HAP-1 (cell line): ENCODE data around the gene SDR42E1.
"Not testable (repeated sequence)": the region's sequence is repeated elsewhere in the genome, so short reads cannot be mapped to it uniquely, and the experiment has no call there.

Experiments
- DNase-seq, 2 experiments: peaks; one replicate each; pipeline ENCODE4 v3.0.0-alpha.2; 2016 to 2020; ENCODE audit warnings: low spot score in 2 of 2
- H3K27me3 ChIP-seq: fragments of 250-450 bp; sonication (Bioruptor Pico); 2 replicates; pipeline ENCODE4 v1.5.1; 2020; ENCODE audit warnings: low read depth, mild to moderate bottlenecking, moderate library complexity
- H3K36me3 ChIP-seq: fragments of 250-450 bp; sonication (Bioruptor Pico); replicated peaks from 2 replicates; pipeline ENCODE4 v1.5.1; 2020; ENCODE audit warnings: mild to moderate bottlenecking
- H3K4me1 ChIP-seq: fragments of 250-450 bp; sonication (Bioruptor Pico); 2 replicates; pipeline ENCODE4 v1.5.1; 2020; ENCODE audit warnings: mild to moderate bottlenecking
- H3K4me3 ChIP-seq: fragments of 250-450 bp; sonication (Bioruptor Pico); 2 replicates; pipeline ENCODE4 v1.5.1; 2020; ENCODE audit warnings: mild to moderate bottlenecking, moderate library complexity
- H3K9me3 ChIP-seq: fragments of 250-450 bp; sonication (Bioruptor Pico); 2 replicates; pipeline ENCODE4 v1.5.1; 2020; ENCODE audit warnings: mild to moderate bottlenecking, moderate library complexity
- in situ Hi-C: fragments of 300-500 bp; cut with MboI; formaldehyde crosslinking; loops from 3 replicates; pipeline ENCODE4 v1.14.3; 2020; ENCODE audit warnings: low sequenced_read_pairs, inconsistent platforms, mixed read lengths

SDR42E1 gene

DNA sequence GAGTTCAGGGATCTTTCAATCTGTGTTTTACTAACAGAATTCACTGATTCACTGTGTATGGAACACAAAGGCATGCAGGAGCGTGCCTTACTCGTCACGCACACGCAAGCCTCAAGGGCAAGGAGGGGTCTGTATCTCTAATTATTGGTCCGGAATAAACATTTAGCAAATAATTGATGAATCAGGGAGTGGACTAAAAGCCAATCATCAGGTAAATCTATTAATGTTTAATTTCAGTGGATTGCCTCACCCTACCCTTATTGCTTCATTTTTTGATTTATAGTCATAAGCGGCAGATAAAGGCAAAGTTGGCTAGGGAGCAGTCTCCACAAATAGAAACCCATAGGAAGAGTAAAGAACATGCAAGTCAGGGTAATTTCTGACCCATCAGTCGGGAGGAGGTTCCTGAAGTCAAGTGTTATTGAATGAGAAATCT, 16.4 kb upstream of the SDR42E1 start:
- 0 out of 2 replicates have a peak, but pooled peaks cover 2% of the 10 kb centered on the region for H3K27me3 ChIP-seq
- no peaks in the 10 kb centered on the region for H3K9me3 ChIP-seq
- H3K36me3 ChIP-seq, result no peaks in the 10 kb centered on the region
- H3K4me1 ChIP-seq, result no peaks in the 10 kb centered on the region
- no peak for DNase-seq
- no peak overlapping the region for H3K4me3 ChIP-seq
- in situ Hi-C loops, result no loop called here

DNA sequence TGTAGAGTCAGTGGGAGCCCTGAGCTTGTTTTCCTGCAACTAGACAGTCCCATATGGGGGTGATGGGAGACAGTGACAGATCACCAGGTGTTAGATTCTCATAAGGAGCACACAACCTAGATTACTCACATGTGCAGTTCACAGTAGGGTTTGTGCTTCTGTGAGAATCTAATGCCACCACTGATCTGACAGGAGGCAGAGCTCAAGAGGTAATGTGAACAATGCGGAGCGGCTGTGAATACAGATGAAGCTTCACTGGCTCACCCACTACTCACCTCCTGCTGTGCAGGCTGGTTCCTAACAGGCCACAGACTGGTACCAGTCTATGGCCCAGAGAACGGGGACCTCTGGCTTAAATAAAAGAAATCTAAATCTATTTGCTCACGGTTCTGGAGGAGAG, 13.6 kb upstream of the SDR42E1 start:
- no peaks in the 10 kb centered on the region for H3K36me3 ChIP-seq
- no peaks in the 10 kb centered on the region for H3K4me1 ChIP-seq
- in situ Hi-C loops, result no loop called here
- DNase-seq, result no peak
- no peaks in the 10 kb centered on the region for H3K9me3 ChIP-seq
- no peak overlapping the region for H3K4me3 ChIP-seq
- H3K27me3 ChIP-seq, result peaks cover 6% of the 10 kb centered on the region

DNA sequence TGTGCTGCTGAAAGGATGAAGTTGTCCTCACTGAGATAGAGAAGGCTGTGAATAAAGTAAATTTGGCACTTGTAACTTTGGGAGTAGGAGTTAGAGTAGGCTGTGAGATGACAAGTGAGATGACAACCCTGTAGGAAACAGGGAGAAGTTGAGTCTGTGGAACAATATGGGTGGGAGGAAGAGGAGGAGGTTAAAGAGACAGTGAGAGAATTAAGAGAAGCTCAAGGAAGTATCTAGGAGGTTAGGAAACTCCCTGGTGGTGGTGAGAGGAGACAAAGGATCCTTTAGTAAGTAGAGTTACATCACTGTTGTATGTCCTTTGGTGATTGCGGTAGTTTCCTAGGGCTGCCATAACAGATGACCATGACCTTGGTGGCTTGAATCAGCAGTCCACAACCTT, 13.0 kb upstream of the SDR42E1 start:
- in situ Hi-C loops, result no loop called here
- no peak for DNase-seq
- Histone ChIP-seq H3K27me3 (peaks cover 12% of the 10 kb centered on the region), H3K36me3 (no peaks in the 10 kb centered on the region), H3K9me3 (no peaks in the 10 kb centered on the region), H3K4me3 (no peak overlapping the region), H3K4me1 (no peaks in the 10 kb centered on the region)

DNA sequence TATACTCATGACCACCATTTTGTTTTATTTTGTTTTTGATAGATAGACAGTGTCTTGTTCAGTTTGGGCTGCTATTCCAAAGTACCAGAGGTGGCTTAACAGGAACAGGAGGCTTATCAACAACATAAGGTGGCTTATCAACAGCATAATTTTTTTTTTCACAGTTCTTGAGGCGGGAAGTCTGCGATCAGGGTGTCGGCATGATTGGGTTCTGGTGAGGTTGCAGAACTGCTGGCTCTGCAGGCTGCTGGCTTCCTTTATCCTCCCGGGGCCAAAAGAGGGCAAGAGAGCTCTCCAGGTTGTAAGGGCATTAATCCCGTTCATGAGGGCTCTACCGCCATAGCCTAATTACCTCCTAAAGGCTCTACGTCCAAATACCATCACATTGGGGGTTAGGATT, 11.9 kb upstream of the SDR42E1 start:
- DNase-seq, result no peak
- no peaks in the 10 kb centered on the region for H3K36me3 ChIP-seq
- H3K27me3 ChIP-seq, result peaks cover 15% of the 10 kb centered on the region
- H3K9me3 ChIP-seq, result no peaks in the 10 kb centered on the region
- H3K4me3 ChIP-seq, result no peak overlapping the region
- H3K4me1 ChIP-seq, result no peaks in the 10 kb centered on the region
- in situ Hi-C loops, result no loop called here

DNA sequence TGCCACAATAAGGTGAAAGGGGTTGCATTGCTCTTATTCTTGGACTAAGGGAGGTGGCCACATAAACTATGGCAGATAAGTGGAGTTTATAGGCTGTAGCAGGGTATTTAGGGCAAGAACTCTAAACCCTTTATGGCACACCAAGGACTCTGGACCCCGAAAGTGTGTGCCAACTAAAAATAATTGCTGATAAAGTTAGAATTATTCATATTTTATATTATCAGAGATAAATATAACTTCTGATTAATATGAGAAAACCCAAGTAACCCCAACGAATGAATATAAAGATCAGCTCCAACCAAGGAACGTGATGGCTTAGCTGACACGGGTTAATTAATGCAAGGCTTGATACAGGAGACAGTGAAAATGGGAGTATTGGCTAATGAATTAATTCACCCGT, 8.8 kb upstream of the SDR42E1 start:
- H3K4me1 ChIP-seq, result no peaks in the 10 kb centered on the region
- H3K9me3 ChIP-seq, result no peaks in the 10 kb centered on the region
- in situ Hi-C loops, result no loop called here
- no peaks in the 10 kb centered on the region for H3K36me3 ChIP-seq
- H3K27me3 ChIP-seq, result peaks cover 18% of the 10 kb centered on the region
- H3K4me3 ChIP-seq, result no peak overlapping the region
- no peak for DNase-seq

DNA sequence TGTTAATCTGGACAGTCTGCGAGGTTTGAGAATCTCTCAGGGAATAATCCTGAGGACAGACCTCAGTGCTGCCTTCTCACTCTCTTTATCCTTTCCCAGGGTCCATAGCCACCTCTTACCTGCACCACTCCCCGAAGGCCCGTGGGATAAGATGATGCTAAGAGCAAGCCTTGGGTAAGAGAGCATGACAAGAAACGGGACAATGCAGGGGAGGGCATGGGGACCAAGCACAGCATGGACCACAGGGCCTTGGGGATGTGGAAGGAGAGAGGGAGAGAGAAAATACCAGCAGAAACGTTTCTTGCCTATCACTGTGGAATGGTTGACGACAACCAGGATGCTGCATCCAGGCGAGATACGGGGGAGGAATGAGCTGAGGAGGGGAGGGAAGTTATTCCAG, 8.3 kb upstream of the SDR42E1 start:
- Histone ChIP-seq H3K9me3 (no peaks in the 10 kb centered on the region), H3K36me3 (no peaks in the 10 kb centered on the region), H3K4me1 (no peaks in the 10 kb centered on the region), H3K27me3 (peaks cover 18% of the 10 kb centered on the region), H3K4me3 (no peak overlapping the region)
- no peak for DNase-seq
- in situ Hi-C loops, result no loop called here

DNA sequence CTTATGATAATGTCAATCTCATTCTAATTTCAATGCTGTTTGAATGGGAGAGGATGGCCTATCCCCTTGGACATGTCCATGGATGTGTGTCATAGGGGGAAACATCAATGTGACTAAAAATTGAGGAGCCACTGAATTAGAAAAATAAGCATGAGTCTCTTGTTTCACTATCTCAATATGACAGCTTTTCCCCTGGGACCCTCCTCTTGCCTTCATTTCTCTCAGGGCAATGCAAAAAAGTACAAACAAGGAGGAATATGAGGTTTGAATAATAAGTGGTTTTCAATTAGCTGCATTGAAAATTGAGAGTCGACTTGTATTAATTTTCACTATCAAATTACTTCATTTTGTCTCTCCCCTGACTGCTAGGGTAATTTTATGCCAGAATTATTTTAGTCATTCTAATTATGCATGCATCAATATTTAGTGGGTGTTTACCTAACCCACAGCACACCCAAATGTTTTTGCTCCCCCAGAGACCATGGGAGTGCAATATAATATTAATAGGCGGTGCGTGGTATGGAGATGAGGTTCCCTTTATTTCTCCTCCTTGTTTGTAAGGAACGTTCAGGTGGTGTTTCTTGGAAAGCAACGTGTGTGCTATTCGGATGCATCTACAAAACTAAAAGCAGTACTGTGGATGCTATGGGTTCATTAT, 6.8 kb upstream of the SDR42E1 start:
- Histone ChIP-seq H3K4me1 (no peaks in the 10 kb centered on the region), H3K36me3 (no peaks in the 10 kb centered on the region), H3K4me3 (no peak overlapping the region), H3K9me3 (no peaks in the 10 kb centered on the region), H3K27me3 (peaks cover 18% of the 10 kb centered on the region)
- DNase-seq, result no peak
- in situ Hi-C loops, result no loop called here

DNA sequence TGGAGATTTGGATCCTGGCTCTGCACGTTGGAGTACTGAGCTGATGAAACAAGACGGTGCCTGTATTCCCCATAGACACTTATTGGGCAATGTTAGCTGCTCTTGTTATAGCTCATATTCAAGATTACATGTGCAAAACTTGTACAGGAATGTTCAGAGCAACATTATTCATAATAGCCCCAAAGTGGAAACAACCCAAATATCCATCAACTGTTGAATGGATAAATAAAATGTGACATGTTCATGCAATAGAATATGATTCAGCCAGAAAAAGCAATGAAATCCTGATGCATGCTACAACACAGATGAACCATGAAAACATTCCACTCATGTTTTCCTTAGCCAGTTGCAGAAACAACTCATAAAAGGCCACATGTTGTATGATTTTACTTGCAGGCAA, 5.7 kb upstream of the SDR42E1 start:
- H3K27me3 ChIP-seq, result peaks cover 21% of the 10 kb centered on the region
- no peaks in the 10 kb centered on the region for H3K4me1 ChIP-seq
- in situ Hi-C loops, result no loop called here
- no peaks in the 10 kb centered on the region for H3K36me3 ChIP-seq
- DNase-seq, result no peak
- no peaks in the 10 kb centered on the region for H3K9me3 ChIP-seq
- H3K4me3 ChIP-seq, result no peak overlapping the region

DNA sequence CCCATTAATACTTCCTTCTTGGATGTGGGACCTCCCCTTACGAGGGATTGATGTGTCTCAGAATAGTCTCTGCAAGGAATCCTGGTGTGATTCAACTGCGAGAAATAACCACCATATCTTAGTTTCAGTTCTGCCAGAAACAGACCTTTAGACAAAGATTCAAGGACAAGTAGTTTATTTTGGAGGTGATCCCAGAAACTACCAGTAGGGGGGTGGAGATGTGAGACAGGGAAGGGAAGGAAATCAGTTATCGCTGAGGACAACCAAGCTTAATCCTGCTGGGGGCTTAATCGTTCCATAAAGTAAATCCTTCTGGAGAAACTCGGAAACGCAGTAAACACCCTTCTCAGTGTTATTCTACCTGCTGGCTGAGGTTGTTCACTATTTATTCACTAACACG, 5.0 kb upstream of the SDR42E1 start:
- Histone ChIP-seq H3K4me3 (no peak overlapping the region), H3K27me3 (peaks cover 21% of the 10 kb centered on the region), H3K36me3 (no peaks in the 10 kb centered on the region), H3K9me3 (no peaks in the 10 kb centered on the region), H3K4me1 (no peaks in the 10 kb centered on the region)
- in situ Hi-C loops, result no loop called here
- peak; percentile 25 to 40 for DNase-seq

DNA sequence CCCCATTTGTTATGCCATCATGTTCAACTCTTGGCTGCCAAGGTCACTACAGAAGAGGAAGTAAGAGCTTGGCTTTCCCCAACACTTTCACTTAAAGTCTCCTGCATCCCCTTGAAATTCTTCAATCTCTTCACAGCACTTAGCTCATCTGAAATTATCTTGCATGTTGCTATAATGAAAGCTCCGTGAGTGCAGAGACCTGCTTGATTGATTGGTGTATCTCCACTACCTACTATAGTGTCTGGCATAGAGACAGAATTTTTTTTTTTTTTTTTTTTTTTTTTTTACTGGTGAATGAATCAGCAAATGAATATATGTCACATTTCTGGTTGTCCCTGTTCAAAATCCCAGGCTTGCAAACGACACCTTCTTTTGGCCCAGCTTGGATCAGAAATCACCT, 1.9 kb upstream of the SDR42E1 start:
- Histone ChIP-seq H3K36me3 (no peaks in the 10 kb centered on the region), H3K9me3 (peaks cover 6% of the 10 kb centered on the region), H3K27me3 (peaks cover 8% of the 10 kb centered on the region), H3K4me3 (no peak overlapping the region), H3K4me1 (no peaks in the 10 kb centered on the region)
- in situ Hi-C loops, result no loop called here
- no peak for DNase-seq

DNA sequence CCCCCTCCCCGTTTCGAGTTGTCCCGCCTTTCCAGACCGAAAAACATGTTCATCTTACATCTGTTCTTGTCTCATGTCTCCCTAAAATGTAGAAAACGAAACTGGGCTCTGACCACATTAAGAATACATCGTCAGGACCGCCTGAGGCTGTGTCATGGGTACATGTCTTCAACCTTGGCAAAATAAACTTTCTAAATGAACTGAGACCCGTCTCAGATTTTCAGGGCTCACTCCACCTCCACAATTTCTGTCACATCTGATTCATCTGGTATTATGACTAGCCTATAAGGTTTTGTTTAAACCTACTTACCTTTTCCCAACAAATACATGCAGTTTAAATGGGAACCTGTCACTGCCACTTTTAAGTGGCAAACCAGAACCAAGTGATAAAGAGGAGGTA, 621 bp downstream of the SDR42E1 start:
- in situ Hi-C loops, result no loop called here
- no peak for DNase-seq
- no peak overlapping the region for H3K4me3 ChIP-seq
- peaks cover 6% of the 10 kb centered on the region for H3K9me3 ChIP-seq
- H3K36me3 ChIP-seq, result no peaks in the 10 kb centered on the region
- H3K27me3 ChIP-seq, result peaks cover 5% of the 10 kb centered on the region; the same call in 1 of the 2 replicates
- H3K4me1 ChIP-seq, result no peaks in the 10 kb centered on the region

DNA sequence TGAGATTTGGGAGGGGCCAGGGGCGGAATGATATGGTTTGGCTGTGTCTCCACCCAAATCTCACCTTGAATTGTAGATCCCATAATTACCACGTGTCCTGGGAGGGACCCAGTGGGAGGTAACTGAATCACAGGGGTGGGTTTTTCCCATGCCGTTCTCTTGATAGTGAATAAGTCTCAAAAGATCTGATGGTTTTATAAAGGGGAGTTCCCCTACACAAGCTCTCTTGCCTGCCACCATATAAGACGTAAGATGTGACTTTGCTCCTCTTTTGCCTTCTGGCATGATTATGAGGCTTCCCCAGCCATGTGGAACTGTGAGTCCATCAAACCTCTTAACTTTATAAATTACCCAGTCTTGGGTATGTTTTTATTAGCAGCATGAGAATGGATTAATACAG, 1.5 kb downstream of the SDR42E1 start:
- H3K27me3 ChIP-seq, H3K9me3 ChIP-seq, DNase-seq, H3K4me1 ChIP-seq, H3K36me3 ChIP-seq, H3K4me3 ChIP-seq, in situ Hi-C loops: not testable (repeated sequence)

DNA sequence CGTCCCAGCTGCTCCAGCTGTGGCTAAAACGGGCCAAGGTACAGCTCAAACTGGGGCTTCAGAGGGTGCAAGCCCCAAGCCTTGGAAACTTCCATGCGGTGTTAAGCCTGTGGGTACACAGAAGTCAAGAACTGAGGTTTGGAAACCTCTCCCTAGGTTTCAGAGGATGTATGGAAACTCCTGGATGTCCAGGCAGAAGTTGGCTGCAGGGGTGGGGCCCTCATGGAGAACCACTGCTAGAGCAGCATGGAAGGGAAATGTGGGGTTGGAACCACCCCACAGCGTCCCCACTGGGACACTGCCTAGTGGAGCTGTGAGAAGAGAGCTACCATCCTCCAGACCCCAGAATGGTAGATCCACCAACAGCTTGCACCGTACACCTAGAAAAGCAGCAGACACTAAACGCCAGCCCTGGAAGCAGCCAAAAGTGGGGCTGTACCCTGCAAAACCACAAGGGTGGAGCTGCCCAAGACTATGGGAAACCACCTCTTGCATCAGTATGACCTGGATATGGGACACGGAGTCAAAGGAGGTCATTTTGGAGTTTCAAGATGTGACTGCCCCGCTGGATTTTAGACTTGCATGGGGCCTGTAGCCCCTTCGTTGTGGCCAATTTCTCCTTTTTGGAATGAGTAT, 2.2 kb downstream of the SDR42E1 start:
- DNase-seq, result no peak
- Histone ChIP-seq H3K9me3 (peaks cover 6% of the 10 kb centered on the region), H3K36me3 (no peaks in the 10 kb centered on the region), H3K4me3 (no peak overlapping the region), H3K4me1 (no peaks in the 10 kb centered on the region), H3K27me3 (peaks cover 5% of the 10 kb centered on the region; the same call in 1 of the 2 replicates)
- in situ Hi-C loops, result no loop called here

DNA sequence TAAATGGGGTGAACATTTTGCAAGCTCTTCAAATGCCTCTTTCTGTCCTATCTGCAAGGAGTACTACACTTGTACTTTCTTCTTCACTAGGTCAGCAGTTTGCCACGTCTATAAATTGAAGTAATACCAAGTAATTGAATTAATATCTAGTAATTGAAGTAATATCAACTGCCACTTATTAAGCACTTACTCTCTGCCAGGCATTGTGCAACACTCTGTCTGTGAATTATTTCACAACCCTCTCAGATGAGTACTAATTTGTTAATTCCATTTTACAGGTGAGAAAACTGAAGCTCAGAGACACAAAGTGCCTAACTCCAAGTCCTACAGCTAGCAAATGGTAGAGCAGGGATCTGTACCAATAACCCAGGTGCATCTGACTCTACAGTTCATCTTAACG, 4.1 kb downstream of the SDR42E1 start:
- Histone ChIP-seq H3K4me1 (no peaks in the 10 kb centered on the region), H3K9me3 (peaks cover 6% of the 10 kb centered on the region), H3K36me3 (no peaks in the 10 kb centered on the region), H3K27me3 (no peaks in the 10 kb centered on the region), H3K4me3 (no peak overlapping the region)
- in situ Hi-C loops, result no loop called here
- DNase-seq, result no peak

DNA sequence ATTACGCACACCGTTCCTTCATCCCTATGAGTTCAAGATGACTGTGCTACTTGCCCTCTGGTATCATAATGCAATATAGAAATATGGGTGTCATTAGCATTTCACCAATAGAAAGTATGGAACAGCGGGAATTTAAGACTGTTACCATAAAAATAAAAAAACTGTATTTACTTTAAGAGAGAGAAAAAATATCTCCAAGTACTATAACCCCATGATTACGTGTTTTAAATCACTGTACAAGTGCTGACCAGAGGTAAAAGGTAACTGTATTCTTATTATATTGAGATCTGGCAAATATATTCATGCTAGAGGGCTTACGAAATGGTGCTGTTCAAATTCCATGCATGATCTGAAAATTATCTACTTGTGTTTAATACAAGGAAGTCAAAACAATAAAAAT, 5.2 kb downstream of the SDR42E1 start:
- in situ Hi-C loops, result no loop called here
- no peaks in the 10 kb centered on the region for H3K4me1 ChIP-seq
- H3K36me3 ChIP-seq, result no peaks in the 10 kb centered on the region
- H3K27me3 ChIP-seq, result no peaks in the 10 kb centered on the region
- H3K4me3 ChIP-seq, result no peak overlapping the region
- peaks cover 6% of the 10 kb centered on the region for H3K9me3 ChIP-seq
- no peak for DNase-seq
